HG02678 (cell line): Measurements from ENCODE around the gene ISCU.
"Not testable (repeated sequence)": the region's sequence is repeated elsewhere in the genome, so short reads cannot be mapped to it uniquely, and the experiment has no call there.

ENCODE experiments used
- ATAC-seq: cut with Tn5 transposase; IDR thresholded peaks from one replicate; pipeline ENCODE4 v1.9.1; 2021; ENCODE audit warnings: mild to moderate bottlenecking, moderate library complexity; ENCODE audit not compliant: unreplicated experiment

Gene ISCU

GRCh38 chr12:108542320-108542719 is 20.1 kb upstream of the ISCU start:
- no peak for ATAC-seq

- no peak for ATAC-seq
Measured at GRCh38 chr12:108543652-108544051, 18.7 kb upstream of the ISCU start.

GRCh38 chr12:108547686-108548085 is 14.7 kb upstream of the ISCU start:
- no peak for ATAC-seq

GRCh38 chr12:108548954-108549521 is 13.4 kb upstream of the ISCU start:
- no peak for ATAC-seq

- ATAC-seq, result no peak
Measured at GRCh38 chr12:108551535-108551934, 10.9 kb upstream of the ISCU start.

- ATAC-seq, result no peak
Measured at GRCh38 chr12:108553799-108554198, 8.6 kb upstream of the ISCU start.

- ATAC-seq, result not testable (repeated sequence)
Measured at GRCh38 chr12:108555383-108555782, 7.0 kb upstream of the ISCU start.

- no peak for ATAC-seq
Measured at GRCh38 chr12:108559007-108559655, 3.3 kb upstream of the ISCU start.

- no peak for ATAC-seq
Measured at GRCh38 chr12:108559748-108560147, 2.6 kb upstream of the ISCU start.

- ATAC-seq, result no peak
Measured at GRCh38 chr12:108560321-108560721, 2.1 kb upstream of the ISCU start.

GRCh38 chr12:108560752-108561719 is 1.4 kb upstream of the ISCU start, which contains the start of gene SART3:
SART3 (minus strand) TSS chr12:108561173; CDS start chr12:108561154, 19 bp downstream.
- peak; percentile 37 for ATAC-seq

GRCh38 chr12:108561852-108562347 is 496 bp upstream of the ISCU start:
- ATAC-seq, result peak; percentile 2

- peak; percentile 42 for ATAC-seq
Measured at GRCh38 chr12:108563136-108563803, 874 bp downstream of the ISCU start.

- no peak for ATAC-seq
Measured at GRCh38 chr12:108563804-108564151, 1.4 kb downstream of the ISCU start.

- no peak for ATAC-seq
Measured at GRCh38 chr12:108564724-108565123, 2.3 kb downstream of the ISCU start.

GRCh38 chr12:108565146-108565545 is 2.8 kb downstream of the ISCU start:
- ATAC-seq, result no peak

- ATAC-seq, result no peak
Measured at GRCh38 chr12:108565976-108566375, 3.6 kb downstream of the ISCU start.

- no peak for ATAC-seq
Measured at GRCh38 chr12:108566452-108566851, 4.1 kb downstream of the ISCU start.

GRCh38 chr12:108567406-108568337 is 5.3 kb downstream of the ISCU start:
- ATAC-seq, result no peak
